OCI-LY1 (cell line): ENCODE measurements around the gene CLCNKB.
"Not testable (repeated sequence)": the region's sequence is repeated elsewhere in the genome, so short reads cannot be mapped to it uniquely, and the experiment has no call there.

Experiments
- EZH2 ChIP-seq: fragments of 200-600 bp; sonication (generic), shearing (Covaris generic); IDR thresholded peaks from 2 replicates; pipeline ENCODE4 v1.8.0; 2017; ENCODE audit warnings: borderline replicate concordance, mixed run types, mild to moderate bottlenecking, antibody characterized with exemption, low read length, moderate library complexity, mixed read lengths
- TF ChIP-seq, protein P1 (sequence below): fragments of 200-600 bp; sonication (generic), shearing (Covaris generic); IDR thresholded peaks from 2 replicates; pipeline ENCODE4 v1.5.1; 2017; ENCODE audit warnings: mild to moderate bottlenecking, antibody characterized with exemption, low read length, moderate library complexity, mixed read lengths

GRCh38 chr1:16029003-16029268 lies 14.6 kb upstream of the CLCNKB start:
- TF ChIP-seq, protein P1, sequence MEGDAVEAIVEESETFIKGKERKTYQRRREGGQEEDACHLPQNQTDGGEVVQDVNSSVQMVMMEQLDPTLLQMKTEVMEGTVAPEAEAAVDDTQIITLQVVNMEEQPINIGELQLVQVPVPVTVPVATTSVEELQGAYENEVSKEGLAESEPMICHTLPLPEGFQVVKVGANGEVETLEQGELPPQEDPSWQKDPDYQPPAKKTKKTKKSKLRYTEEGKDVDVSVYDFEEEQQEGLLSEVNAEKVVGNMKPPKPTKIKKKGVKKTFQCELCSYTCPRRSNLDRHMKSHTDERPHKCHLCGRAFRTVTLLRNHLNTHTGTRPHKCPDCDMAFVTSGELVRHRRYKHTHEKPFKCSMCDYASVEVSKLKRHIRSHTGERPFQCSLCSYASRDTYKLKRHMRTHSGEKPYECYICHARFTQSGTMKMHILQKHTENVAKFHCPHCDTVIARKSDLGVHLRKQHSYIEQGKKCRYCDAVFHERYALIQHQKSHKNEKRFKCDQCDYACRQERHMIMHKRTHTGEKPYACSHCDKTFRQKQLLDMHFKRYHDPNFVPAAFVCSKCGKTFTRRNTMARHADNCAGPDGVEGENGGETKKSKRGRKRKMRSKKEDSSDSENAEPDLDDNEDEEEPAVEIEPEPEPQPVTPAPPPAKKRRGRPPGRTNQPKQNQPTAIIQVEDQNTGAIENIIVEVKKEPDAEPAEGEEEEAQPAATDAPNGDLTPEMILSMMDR, result not testable (repeated sequence)
- not testable (repeated sequence) for TF ChIP-seq EZH2
